Hepatocyte (in vitro differentiated cells): ENCODE data around the gene TSPO2.

Source experiments
- EZH2 ChIP-seq: fragments of 200-600 bp; sonication (generic); IDR thresholded peaks from 2 replicates; pipeline ENCODE4 v1.6.1; 2016; ENCODE audit warnings: antibody characterized with exemption, mild to moderate bottlenecking, borderline replicate concordance
- EZH2phosphoT487 ChIP-seq: fragments of 200-600 bp; sonication (generic); IDR thresholded peaks from one replicate; pipeline ENCODE4 v1.6.1; 2018; ENCODE audit warnings: antibody characterized with exemption, mild to moderate bottlenecking, low read depth, moderate library complexity; ENCODE audit not compliant: unreplicated experiment, severe bottlenecking
- TF ChIP-seq, protein P1 (sequence below): fragments of 200-600 bp; sonication (generic); IDR thresholded peaks from 2 replicates; pipeline ENCODE4 v1.5.1; 2016; ENCODE audit warnings: antibody characterized with exemption, mild to moderate bottlenecking; ENCODE audit not compliant: poor library complexity

DNA sequence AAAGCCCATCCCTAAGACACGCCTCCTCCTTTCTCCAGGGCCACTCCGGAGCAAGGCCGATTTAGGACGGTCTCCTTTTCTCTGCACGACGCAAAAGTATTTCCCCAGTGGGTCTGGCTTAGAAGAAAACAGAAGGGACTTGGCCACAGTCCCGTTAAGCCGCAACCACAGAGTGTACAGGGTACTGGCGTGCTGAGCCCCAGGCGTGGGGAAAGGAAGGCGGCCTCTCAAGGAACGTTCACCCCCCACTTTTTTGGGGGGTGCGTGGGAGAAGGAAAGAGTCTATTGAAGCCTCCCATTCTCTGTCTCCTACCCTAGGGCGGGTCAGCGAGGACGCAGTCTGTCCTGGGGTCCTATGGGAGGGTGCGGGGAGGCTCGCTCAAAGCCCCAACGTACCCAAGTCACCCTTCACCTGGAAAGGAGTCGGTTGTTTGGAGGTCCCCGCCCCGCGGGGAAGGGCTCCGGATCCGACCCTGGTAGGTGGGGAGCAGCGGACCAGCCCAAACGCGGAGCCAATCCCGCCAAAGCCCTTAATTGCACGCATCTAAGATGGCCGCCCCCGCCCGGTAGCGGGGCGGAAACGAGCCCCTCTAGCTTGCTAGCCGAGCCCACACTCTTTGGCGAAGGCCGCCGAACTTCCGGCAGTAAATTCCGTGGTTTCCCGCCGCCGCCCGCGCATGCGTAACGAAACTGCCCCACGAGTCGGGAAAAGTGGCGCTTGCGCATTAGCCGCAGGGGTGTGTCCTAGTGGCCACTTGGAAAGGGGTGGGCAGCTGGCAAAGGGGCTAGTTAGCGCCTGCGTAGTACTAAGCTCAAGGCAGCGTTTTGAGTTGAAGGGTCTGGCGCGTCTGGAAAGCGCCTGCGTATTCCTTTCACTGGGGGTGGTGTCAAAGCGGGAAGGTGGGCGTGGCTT is 29.9 kb downstream of the TSPO2 start, which contains the start of gene OARD1:
- TF ChIP-seq, protein P1, sequence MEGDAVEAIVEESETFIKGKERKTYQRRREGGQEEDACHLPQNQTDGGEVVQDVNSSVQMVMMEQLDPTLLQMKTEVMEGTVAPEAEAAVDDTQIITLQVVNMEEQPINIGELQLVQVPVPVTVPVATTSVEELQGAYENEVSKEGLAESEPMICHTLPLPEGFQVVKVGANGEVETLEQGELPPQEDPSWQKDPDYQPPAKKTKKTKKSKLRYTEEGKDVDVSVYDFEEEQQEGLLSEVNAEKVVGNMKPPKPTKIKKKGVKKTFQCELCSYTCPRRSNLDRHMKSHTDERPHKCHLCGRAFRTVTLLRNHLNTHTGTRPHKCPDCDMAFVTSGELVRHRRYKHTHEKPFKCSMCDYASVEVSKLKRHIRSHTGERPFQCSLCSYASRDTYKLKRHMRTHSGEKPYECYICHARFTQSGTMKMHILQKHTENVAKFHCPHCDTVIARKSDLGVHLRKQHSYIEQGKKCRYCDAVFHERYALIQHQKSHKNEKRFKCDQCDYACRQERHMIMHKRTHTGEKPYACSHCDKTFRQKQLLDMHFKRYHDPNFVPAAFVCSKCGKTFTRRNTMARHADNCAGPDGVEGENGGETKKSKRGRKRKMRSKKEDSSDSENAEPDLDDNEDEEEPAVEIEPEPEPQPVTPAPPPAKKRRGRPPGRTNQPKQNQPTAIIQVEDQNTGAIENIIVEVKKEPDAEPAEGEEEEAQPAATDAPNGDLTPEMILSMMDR, result no peak
- no peak for TF ChIP-seq EZH2
- TF ChIP-seq EZH2phosphoT487, result no peak
